H1 (cell line): Measurements from ENCODE around the gene RO60. TPM values are rescaled to one million over a fixed set of nuclear protein-coding genes. Genes with fewer than 3 reads are reported as not detected.

Experiments
- CTCF ChIA-PET: fragments of 300-600 bp; sonication (Branson Sonifier 250); formaldehyde crosslinking; loops from one replicate; lab custom pipeline; 2021; ENCODE audit not compliant: partially characterized antibody; lab: Charles Lee
- POLR2A ChIA-PET: fragments of 300-600 bp; sonication (Branson Sonifier 250); formaldehyde crosslinking; loops from one replicate; lab custom pipeline; 2021; ENCODE audit warnings: inconsistent platforms; ENCODE audit not compliant: partially characterized antibody; lab: Charles Lee
- DNase-seq, 2 experiments: peaks; one replicate each; pipeline versions ENCODE4 v3.0.0 to v3.0.0-alpha.2; 2010 to 2022; ENCODE audit warnings: low spot score in 2 of 2, low read depth in 1 of 2, mixed read lengths in 1 of 2
- FAIRE-seq: peaks from 2 replicates; lab custom pipeline; 2011; peaks lifted over from hg19 to GRCh38; lab: Jason Lieb, UNC
- H2AFZ ChIP-seq: 2 replicates; pipeline ENCODE4 v1.8.1; 2012; ENCODE audit warnings: low read length, inconsistent platforms
- H2AK5ac ChIP-seq: 2 replicates; pipeline ENCODE4 v1.6.1; 2013; ENCODE audit warnings: low read depth, low read length
- H2BK120ac ChIP-seq: replicated peaks from 2 replicates; pipeline ENCODE3; 2013; ENCODE audit warnings: low read depth, low read length, inconsistent platforms
- H2BK12ac ChIP-seq: 2 replicates; pipeline ENCODE4 v1.6.1; 2013; ENCODE audit warnings: low read depth, low read length
- H2BK15ac ChIP-seq: 2 replicates; pipeline ENCODE4 v1.6.1; 2013; ENCODE audit warnings: low read length
- H2BK20ac ChIP-seq: 2 replicates; pipeline ENCODE4 v1.6.1; 2013; ENCODE audit warnings: low read length
- H2BK5ac ChIP-seq: 2 replicates; pipeline ENCODE4 v1.6.1; 2013; ENCODE audit warnings: low read depth, low read length
- H3K14ac ChIP-seq: 2 replicates; pipeline ENCODE4 v1.6.1; 2013; ENCODE audit warnings: inconsistent platforms; ENCODE audit not compliant: insufficient read length
- H3K18ac ChIP-seq: 2 replicates; pipeline ENCODE4 v1.6.1; 2013; ENCODE audit warnings: low read length; ENCODE audit errors: extremely low read depth
- H3K23ac ChIP-seq: 2 replicates; pipeline ENCODE4 v1.6.1; 2013; ENCODE audit warnings: inconsistent platforms; ENCODE audit not compliant: insufficient read length
- H3K23me2 ChIP-seq: 2 replicates; pipeline ENCODE4 v1.6.1; 2013; ENCODE audit warnings: low read depth, low read length
- H3K27ac ChIP-seq: 2 replicates; pipeline ENCODE4 v1.6.1; 2011; ENCODE audit warnings: low read depth, low read length, inconsistent platforms
- H3K27me3 ChIP-seq, 4 experiments: replicated peaks in 1 of 4; 1 replicate in 1 of 4; 2 replicates in 3 of 4; pipeline versions ENCODE4 v1.6.1 to v1.8.1; 2011 to 2013; ENCODE audit warnings: low read length in 3 of 4, mild to moderate bottlenecking in 3 of 4, inconsistent platforms in 2 of 4, mixed read lengths in 2 of 4, moderate library complexity in 1 of 4; ENCODE audit not compliant: control insufficient read depth in 3 of 4, insufficient read depth in 3 of 4; ENCODE audit errors: extremely low read depth in 1 of 4
- H3K36me3 ChIP-seq, 4 experiments: 2 replicates each; pipeline versions ENCODE4 v1.6.1 to v1.8.1; 2011 to 2013; ENCODE audit warnings: mild to moderate bottlenecking in 4 of 4, low read length in 3 of 4, moderate library complexity in 2 of 4, control low read depth in 1 of 4, inconsistent platforms in 1 of 4; ENCODE audit not compliant: insufficient read depth in 4 of 4, control insufficient read depth in 2 of 4
- H3K4ac ChIP-seq: replicated peaks from 2 replicates; pipeline ENCODE3; 2013; ENCODE audit warnings: low read length, low read depth, mixed read lengths, inconsistent platforms; ENCODE audit not compliant: insufficient read length
- H3K4me1 ChIP-seq, 4 experiments: replicated peaks in 1 of 4; 1 replicate in 1 of 4; 2 replicates in 3 of 4; pipeline versions ENCODE4 v1.6.1 to v1.8.1; 2011 to 2013; ENCODE audit warnings: low read length in 3 of 4, inconsistent platforms in 2 of 4, mixed read lengths in 1 of 4; ENCODE audit not compliant: insufficient read depth in 4 of 4, control insufficient read depth in 3 of 4
- H3K4me2 ChIP-seq, 2 experiments: 2 replicates each; pipeline versions ENCODE4 v1.6.1 to v1.8.1; 2011 to 2013; ENCODE audit warnings: low read depth in 2 of 2, low read length in 2 of 2, control low read depth in 1 of 2, inconsistent platforms in 1 of 2, mild to moderate bottlenecking in 1 of 2; ENCODE audit not compliant: insufficient read depth in 1 of 2
- H3K4me3 ChIP-seq, 4 experiments: fragments of 200-600, 300-600 bp in 1 of 4; sonication (generic), shearing (Covaris generic), sonication (Bioruptor Twin) in 1 of 4; 2 replicates each; pipeline versions ENCODE4 v1.5.1 to v1.8.1; 2011 to 2016; ENCODE audit warnings: low read length in 4 of 4, low read depth in 3 of 4, control low read depth in 2 of 4, inconsistent platforms in 2 of 4, mild to moderate bottlenecking in 2 of 4, mixed read lengths in 1 of 4, moderate library complexity in 1 of 4; ENCODE audit not compliant: insufficient read depth in 2 of 4; ENCODE audit errors: extremely low read depth in 1 of 4
- H3K56ac ChIP-seq: replicated peaks from 2 replicates; pipeline ENCODE3; 2013; ENCODE audit warnings: low read depth, mild to moderate bottlenecking, mixed read lengths, low read length, inconsistent platforms; ENCODE audit not compliant: insufficient read length
- H3K79me1 ChIP-seq: 2 replicates; pipeline ENCODE4 v1.6.1; 2013; ENCODE audit warnings: low read depth, low read length, control low read depth
- H3K79me2 ChIP-seq, 2 experiments: 2 replicates each; pipeline versions ENCODE4 v1.6.1 to v1.8.1; 2012 to 2013; ENCODE audit warnings: low read length in 2 of 2, mild to moderate bottlenecking in 2 of 2, inconsistent platforms in 1 of 2; ENCODE audit not compliant: insufficient read depth in 2 of 2, control insufficient read depth in 1 of 2
- H3K9ac ChIP-seq, 4 experiments: replicated peaks in 1 of 4; 1 replicate in 1 of 4; 2 replicates in 3 of 4; pipeline versions ENCODE4 v1.6.1 to v1.8.1; 2011 to 2013; ENCODE audit warnings: low read depth in 3 of 4, low read length in 3 of 4, control low read depth in 2 of 4, mild to moderate bottlenecking in 2 of 4, moderate library complexity in 2 of 4, inconsistent platforms in 1 of 4; ENCODE audit errors: extremely low read depth in 1 of 4
- H3K9me3 ChIP-seq, 2 experiments: 2 replicates each; pipeline versions ENCODE4 v1.6.1 to v1.8.1; 2012 to 2013; ENCODE audit warnings: mild to moderate bottlenecking in 2 of 2, moderate library complexity in 2 of 2, control low read depth in 1 of 2, inconsistent platforms in 1 of 2, low read depth in 1 of 2, low read length in 1 of 2, mixed read lengths in 1 of 2; ENCODE audit not compliant: insufficient read depth in 2 of 2
- H4K20me1 ChIP-seq, 2 experiments: replicated peaks in 1 of 2; 2 replicates each; pipeline versions ENCODE3 to v1.8.1; 2011 to 2013; ENCODE audit warnings: inconsistent platforms in 2 of 2, low read length in 2 of 2, mild to moderate bottlenecking in 1 of 2; ENCODE audit not compliant: insufficient read depth in 2 of 2, control insufficient read depth in 1 of 2
- H4K5ac ChIP-seq: 2 replicates; pipeline ENCODE4 v1.6.1; 2013; ENCODE audit warnings: low read length, low read depth, mixed read lengths, inconsistent platforms; ENCODE audit not compliant: insufficient read length
- H4K8ac ChIP-seq: 2 replicates; pipeline ENCODE4 v1.8.0; 2013; ENCODE audit warnings: mild to moderate bottlenecking, moderate library complexity, low read length, inconsistent platforms; ENCODE audit not compliant: insufficient read depth; ENCODE audit errors: extremely low read depth
- H4K91ac ChIP-seq: replicated peaks from 2 replicates; pipeline ENCODE3; 2013; ENCODE audit warnings: low read length, mixed read lengths, inconsistent platforms; ENCODE audit not compliant: insufficient read length
- WGBS, 2 experiments: shearing (Covaris generic) in 1 of 2; methylation state at CpG; one replicate each; pipeline versions ENCODE4 v1.1.6 to v1.1.7; 2013 to 2015; ENCODE audit warnings: low lambda C conversion rate in 2 of 2, mixed read lengths in 2 of 2, inconsistent platforms in 1 of 2, low coverage in 1 of 2, missing lambda C conversion rate in 1 of 2; ENCODE audit not compliant: insufficient replicate concordance in 2 of 2, insufficient coverage in 1 of 2, insufficient read length in 1 of 2; ENCODE audit errors: extremely low coverage in 1 of 2, missing lambda C conversion rate in 1 of 2; 5-methylcytosine and 5-hydroxymethylcytosine counted together
- polyA plus RNA-seq, 7 experiments: library from polyadenylated mRNA; depleted of rRNA in 3 of 7; stranded (reverse) in 5 of 7; unstranded in 2 of 7; fragments of >200 nt in 5 of 7; fragments of 200-250 nt in 2 of 7; gene quantifications; 1 replicate in 5 of 7; 2 replicates in 1 of 7; 4 replicates in 1 of 7; pipeline versions ENCODE4 v1.2.1 to v1.2.3, GENCODE V29; 2011 to 2013; ENCODE audit warnings: missing spikeins in 2 of 7, mixed read lengths in 2 of 7
- total RNA-seq: library from RNA; stranded (reverse); fragmentation: NEBNext Ultra II Directional; extraction: Animal tissue kit (Norgen Biotek cat#: 25700); gene quantifications from 2 replicates; pipeline ENCODE4 v1.2.1, GENCODE V29; 2021

Gene RO60
- total and polyA plus RNA-seq, 2 of the 8 experiments (the other 6 are each of a cell fraction or from before 2014, with no cell fraction given) = 13.6 to 103 TPM

- Histone ChIP-seq H3K14ac (no peak overlapping the region), H2AFZ (no peak overlapping the region), H4K91ac (no peak overlapping the region), H3K9me3 (no peaks in the 10 kb centered on the region), H3K4ac (no peak overlapping the region), H3K27me3 (no peaks in the 10 kb centered on the region), H3K18ac (no peak overlapping the region), H3K23ac (no peak overlapping the region), H2BK120ac (no peak overlapping the region), H4K5ac (no peak overlapping the region), H3K4me2 (no peak overlapping the region), H3K4me3 (no peak overlapping the region), H3K36me3 (peaks cover 0 to 37% (median 18%) of the 10 kb centered on the region in 4 experiments; a peak in 5 of 8 replicates), H3K79me1 (no peaks in the 10 kb centered on the region), H2BK12ac (no peak overlapping the region), H4K20me1 (peaks cover 0 to 2% of the 10 kb centered on the region in 2 experiments), H2BK5ac (no peak overlapping the region), H3K23me2 (no peaks in the 10 kb centered on the region), H4K8ac (no peak overlapping the region), H3K4me1 (no peaks in the 10 kb centered on the region), H3K79me2 (no peaks in the 10 kb centered on the region), H3K9ac (no peak overlapping the region), H2AK5ac (no peak overlapping the region), H2BK15ac (no peak overlapping the region), H3K27ac (no peak overlapping the region), H2BK20ac (no peak overlapping the region), H3K56ac (no peak overlapping the region)
- CTCF ChIA-PET = no interaction called here
- DNase-seq (no peak), FAIRE-seq (no peak)
- POLR2A ChIA-PET = no interaction called here
- WGBS, 2 experiments = 94% methylated on average over 3 of the region's 3 CpGs; no CpG with 5 or more reads in 1 of the 2 experiments
Observed at GRCh38 chr1:193086342-193086741, 26.9 kb downstream of the RO60 start.
